Measurements from ENCODE around the gene ASCL5. TPM values are rescaled to one million over a fixed set of nuclear protein-coding genes. Genes with fewer than 3 reads are reported as not detected.
A peak's percentile ranks its signal among the peaks of the same experiment; 100 is the strongest.

The ASCL5 gene
- total and polyA plus RNA-seq, 9 of the 15 experiments (the other 6 are each of a cell fraction or from before 2014, with no cell fraction given) = 0.09 TPM; not detected in 8

GRCh38 chr1:201171063-201172036 is 44.4 kb upstream of the ASCL5 start (continued):
- peak; percentile 6; the same call in 1 of the 2 replicates for TF ChIP-seq MGA (IDR thresholded peaks at IDR 0.05)
- peak; percentile 62; the same call in 1 of the 2 replicates for TF ChIP-seq GABPB2 (CRISPR knock-in tag; conservative IDR thresholded peaks at IDR 0.05)
- TF ChIP-seq ZC3H4 (CRISPR knock-in tag; IDR thresholded peaks at IDR 0.05; ENCODE audit: borderline replicate concordance) = peak; percentile 92; the same call in 1 of the 2 replicates
- no peak for TF ChIP-seq ELF2 (CRISPR knock-in tag; IDR thresholded peaks at IDR 0.05)
- peak; percentile 49; the same call in 1 of the 2 replicates for TF ChIP-seq CREB1 (IDR thresholded peaks at IDR 0.05)
- TF ChIP-seq CREB1 (CRISPR knock-in tag; IDR thresholded peaks at IDR 0.05) = peak; percentile 89
- TF ChIP-seq ZNF766 (CRISPR knock-in tag; conservative IDR thresholded peaks at IDR 0.05) = no peak
- no peak for TF ChIP-seq SETDB1 (IDR thresholded peaks at IDR 0.05; ENCODE audit: low read length)
- no peak for TF ChIP-seq TRIM24 (IDR thresholded peaks at IDR 0.05)
- TF ChIP-seq KDM1A (IDR thresholded peaks at IDR 0.05) = peak; percentile 72 to 78

All from K562 (cell line).